Nephron progenitor cell (in vitro differentiated cells): ENCODE results near the gene OXSR1.

Experiments used
- DNase-seq: peaks from one replicate; pipeline ENCODE4 v3.0.0; 2021
- H3K27ac Mint-ChIP-seq: 2 replicates; pipeline ENCODE4 v1.8.0; 2021; ENCODE audit warnings: mild to moderate bottlenecking, moderate library complexity, mixed read lengths
- H3K27me3 Mint-ChIP-seq: 2 replicates; pipeline ENCODE4 v1.8.0; 2021; ENCODE audit warnings: mild to moderate bottlenecking, low read depth, mixed read lengths; ENCODE audit not compliant: poor library complexity
- H3K36me3 Mint-ChIP-seq: 2 replicates; pipeline ENCODE4 v1.8.0; 2021; ENCODE audit warnings: low read depth, mixed read lengths
- H3K4me1 Mint-ChIP-seq: 2 replicates; pipeline ENCODE4 v1.8.0; 2021; ENCODE audit warnings: mixed read lengths
- H3K4me3 Mint-ChIP-seq: 2 replicates; pipeline ENCODE4 v1.8.0; 2021; ENCODE audit warnings: mild to moderate bottlenecking, moderate library complexity, mixed read lengths
- H3K9me3 Mint-ChIP-seq: 2 replicates; pipeline ENCODE4 v1.8.0; 2021; ENCODE audit warnings: mild to moderate bottlenecking, moderate library complexity, mixed read lengths
- CTCF ChIP-seq: fragments of 200-600 bp; sonication (generic); IDR thresholded peaks from 2 replicates; pipeline ENCODE4 v1.5.0; 2021; ENCODE audit warnings: antibody characterized with exemption

OXSR1 gene

GRCh38 chr3:38221005-38221404 is 55.7 kb downstream of the OXSR1 start:
- Mint-ChIP-seq H3K9me3 (no peaks in the 10 kb centered on the region), H3K27me3 (no peaks in the 10 kb centered on the region), H3K27ac (no peak overlapping the region)

GRCh38 chr3:38222032-38222634 is 56.8 kb downstream of the OXSR1 start:
- Mint-ChIP-seq H3K27me3 (no peaks in the 10 kb centered on the region), H3K4me1 (no peaks in the 10 kb centered on the region), H3K36me3 (peaks cover 46% of the 10 kb centered on the region), H3K9me3 (no peaks in the 10 kb centered on the region), H3K27ac (no peak overlapping the region), H3K4me3 (no peak overlapping the region)
- TF ChIP-seq CTCF = no peak
- DNase-seq = no peak

More at GRCh38 chr3:38221005-38221404, 55.7 kb downstream of the OXSR1 start:
- DNase-seq = no peak
- H3K36me3 Mint-ChIP-seq = peaks cover 52% of the 10 kb centered on the region
- no peak for TF ChIP-seq CTCF
- no peak overlapping the region for H3K4me3 Mint-ChIP-seq
- H3K4me1 Mint-ChIP-seq = no peaks in the 10 kb centered on the region

- TF ChIP-seq CTCF = no peak
- Mint-ChIP-seq H3K27ac (no peak overlapping the region), H3K4me3 (no peak overlapping the region), H3K4me1 (no peaks in the 10 kb centered on the region), H3K9me3 (no peaks in the 10 kb centered on the region), H3K27me3 (no peaks in the 10 kb centered on the region), H3K36me3 (peaks cover 38% of the 10 kb centered on the region)
- DNase-seq = no peak
Observed at GRCh38 chr3:38224357-38224756, 59.0 kb downstream of the OXSR1 start.

- Mint-ChIP-seq H3K9me3 (no peaks in the 10 kb centered on the region), H3K4me3 (no peak overlapping the region), H3K36me3 (peaks cover 49% of the 10 kb centered on the region), H3K27ac (peak overlapping the region; percentile 31), H3K4me1 (no peaks in the 10 kb centered on the region), H3K27me3 (no peaks in the 10 kb centered on the region)
- DNase-seq = no peak
- no peak for TF ChIP-seq CTCF
Observed at GRCh38 chr3:38226273-38226672, 60.9 kb downstream of the OXSR1 start.

GRCh38 chr3:38227989-38228388 is 62.7 kb downstream of the OXSR1 start:
- no peak for TF ChIP-seq CTCF
- DNase-seq = no peak
- H3K4me3 Mint-ChIP-seq = no peak overlapping the region
- H3K9me3 Mint-ChIP-seq = no peaks in the 10 kb centered on the region
- no peaks in the 10 kb centered on the region for H3K27me3 Mint-ChIP-seq
- no peaks in the 10 kb centered on the region for H3K4me1 Mint-ChIP-seq
- H3K36me3 Mint-ChIP-seq = peaks cover 62% of the 10 kb centered on the region
- H3K27ac Mint-ChIP-seq = no peak overlapping the region

GRCh38 chr3:38229036-38229435 is 63.7 kb downstream of the OXSR1 start:
- H3K9me3 Mint-ChIP-seq = no peaks in the 10 kb centered on the region
- H3K36me3 Mint-ChIP-seq = peaks cover 69% of the 10 kb centered on the region
- no peaks in the 10 kb centered on the region for H3K4me1 Mint-ChIP-seq
- H3K4me3 Mint-ChIP-seq = no peak overlapping the region
- DNase-seq = no peak
- H3K27me3 Mint-ChIP-seq = no peaks in the 10 kb centered on the region
- H3K27ac Mint-ChIP-seq = no peak overlapping the region
- TF ChIP-seq CTCF = no peak
